ENCODE results near the gene ANKK1. TPM values are rescaled to one million over a fixed set of nuclear protein-coding genes. Genes with fewer than 3 reads are reported as not detected.
A peak's percentile ranks its signal among the peaks of the same experiment; 100 is the strongest.

The ANKK1 gene
- total and polyA plus RNA-seq, 8 donors, result 0.09 to 0.95 (median 0.47) TPM

- ATAC-seq, result no peak
- Histone ChIP-seq H3K4me3 (no peak overlapping the region), H3K27ac (no peak overlapping the region), H3K4me1 (no peaks in the 10 kb centered on the region), H3K9me3 (no peaks in the 10 kb centered on the region), H3K27me3 (no peaks in the 10 kb centered on the region), H3K36me3 (no peaks in the 10 kb centered on the region)
- no peak for DNase-seq
- no peak for TF ChIP-seq CTCF (IDR thresholded peaks at IDR 0.05)
- intact Hi-C loops (cut with DNase I), result no loop called here
Measured at GRCh38 chr11:113420808-113421207, 33.2 kb downstream of the ANKK1 start.

GRCh38 chr11:113426686-113427085 lies 39.1 kb downstream of the ANKK1 start:
- DNase-seq (no peak), ATAC-seq (no peak)
- Histone ChIP-seq H3K27me3 (no peaks in the 10 kb centered on the region), H3K36me3 (no peaks in the 10 kb centered on the region), H3K9me3 (no peaks in the 10 kb centered on the region), H3K4me3 (no peak overlapping the region), H3K4me1 (no peaks in the 10 kb centered on the region), H3K27ac (no peak overlapping the region)
- intact Hi-C loops (cut with DNase I), result no loop called here
- TF ChIP-seq CTCF (IDR thresholded peaks at IDR 0.05), result no peak

- TF ChIP-seq CTCF (IDR thresholded peaks at IDR 0.05), result no peak
- H3K4me1 ChIP-seq, result no peaks in the 10 kb centered on the region
- no peaks in the 10 kb centered on the region for H3K9me3 ChIP-seq
- H3K27me3 ChIP-seq, result no peaks in the 10 kb centered on the region
- no peak overlapping the region for H3K27ac ChIP-seq
- no peak for ATAC-seq
- H3K4me3 ChIP-seq, result no peak overlapping the region
- intact Hi-C loops (cut with DNase I), result no loop called here
- H3K36me3 ChIP-seq, result no peaks in the 10 kb centered on the region
- DNase-seq, result no peak
Measured at GRCh38 chr11:113431746-113432145, 44.2 kb downstream of the ANKK1 start.

- Histone ChIP-seq H3K36me3 (no peaks in the 10 kb centered on the region), H3K4me1 (no peaks in the 10 kb centered on the region), H3K27ac (no peak overlapping the region), H3K27me3 (no peaks in the 10 kb centered on the region), H3K9me3 (no peaks in the 10 kb centered on the region), H3K4me3 (no peak overlapping the region)
- peak; percentile 44 for ATAC-seq
- intact Hi-C loops (cut with DNase I), result no loop called here
- no peak for TF ChIP-seq CTCF (IDR thresholded peaks at IDR 0.05)
- DNase-seq, result no peak
Measured at GRCh38 chr11:113435190-113435968, 47.8 kb downstream of the ANKK1 start.

GRCh38 chr11:113436672-113437252 lies 49.2 kb downstream of the ANKK1 start:
- intact Hi-C loops (cut with DNase I), result no loop called here
- no peaks in the 10 kb centered on the region for H3K36me3 ChIP-seq
- ATAC-seq (no peak), DNase-seq (no peak)
- no peak overlapping the region for H3K27ac ChIP-seq
- no peaks in the 10 kb centered on the region for H3K27me3 ChIP-seq
- H3K9me3 ChIP-seq, result no peaks in the 10 kb centered on the region
- H3K4me1 ChIP-seq, result no peaks in the 10 kb centered on the region
- TF ChIP-seq CTCF (IDR thresholded peaks at IDR 0.05), result no peak
- H3K4me3 ChIP-seq, result no peak overlapping the region

All from left lung (tissue), 10 donors.